GM18498 (cell line): ENCODE measurements around the gene SEBOX.

ENCODE experiments used
- ATAC-seq: cut with Tn5 transposase; IDR thresholded peaks from one replicate; pipeline ENCODE4 v1.9.1; 2021; ENCODE audit warnings: mild to moderate bottlenecking, moderate library complexity; ENCODE audit not compliant: unreplicated experiment

SEBOX gene

GRCh38 chr17:28369684-28370034 is 4.7 kb upstream of the SEBOX start:
- ATAC-seq, result no peak

- ATAC-seq, result no peak
These were observed 4.1 kb upstream of the SEBOX start for GRCh38 chr17:28368915-28369683.

- no peak for ATAC-seq
These were observed 3.4 kb upstream of the SEBOX start for GRCh38 chr17:28368306-28368831.

GRCh38 chr17:28367641-28368305 is 2.8 kb upstream of the SEBOX start:
- ATAC-seq, result no peak

- ATAC-seq, result no peak
These were observed 1.6 kb upstream of the SEBOX start for GRCh38 chr17:28366605-28367004.

- no peak for ATAC-seq
These were observed 488 bp upstream of the SEBOX start for GRCh38 chr17:28365487-28365886.

- no peak for ATAC-seq
These were observed 986 bp downstream of the SEBOX start for GRCh38 chr17:28363776-28364650.

- ATAC-seq, result no peak
These were observed 1.8 kb downstream of the SEBOX start for GRCh38 chr17:28363186-28363585.

- ATAC-seq, result no peak
These were observed 7.2 kb downstream of the SEBOX start for GRCh38 chr17:28357901-28358197.

GRCh38 chr17:28357061-28357900 is 7.7 kb downstream of the SEBOX start, which contains the start of gene POLDIP2:
Gene POLDIP2, minus strand, starts transcription at chr17:28357527. Its CDS starts 79 bp downstream, at chr17:28357448.
- ATAC-seq, result peak; percentile 97

- no peak for ATAC-seq
These were observed 14.7 kb downstream of the SEBOX start for GRCh38 chr17:28350271-28350670.

- ATAC-seq, result no peak
These were observed 16.0 kb downstream of the SEBOX start for GRCh38 chr17:28348979-28349378.

GRCh38 chr17:28347261-28347891 is 17.6 kb downstream of the SEBOX start:
- ATAC-seq, result no peak

GRCh38 chr17:28346746-28347246 is 18.2 kb downstream of the SEBOX start:
- no peak for ATAC-seq

- no peak for ATAC-seq
These were observed 18.8 kb downstream of the SEBOX start for GRCh38 chr17:28346199-28346580.

GRCh38 chr17:28345419-28346198 is 19.4 kb downstream of the SEBOX start:
- no peak for ATAC-seq

- ATAC-seq, result no peak
These were observed 20.5 kb downstream of the SEBOX start for GRCh38 chr17:28344435-28344901.

- ATAC-seq, result no peak
These were observed 21.0 kb downstream of the SEBOX start for GRCh38 chr17:28344011-28344410.

GRCh38 chr17:28343491-28343932 is 21.5 kb downstream of the SEBOX start:
- ATAC-seq, result no peak
